GM19025 (cell line): Measurements from ENCODE around the gene RELB.

Source experiments
- ATAC-seq: cut with Tn5 transposase; IDR thresholded peaks from one replicate; pipeline ENCODE4 v1.9.1; 2021; ENCODE audit warnings: mild to moderate bottlenecking, low read depth, moderate library complexity; ENCODE audit not compliant: unreplicated experiment

RELB gene

GRCh38 chr19:45016388-45017314 lies 15.4 kb downstream of the RELB start:
- ATAC-seq: peak; percentile 66

GRCh38 chr19:45019187-45019586 lies 17.9 kb downstream of the RELB start:
- ATAC-seq: no peak

GRCh38 chr19:45020071-45020470 lies 18.8 kb downstream of the RELB start:
- no peak for ATAC-seq

DNA sequence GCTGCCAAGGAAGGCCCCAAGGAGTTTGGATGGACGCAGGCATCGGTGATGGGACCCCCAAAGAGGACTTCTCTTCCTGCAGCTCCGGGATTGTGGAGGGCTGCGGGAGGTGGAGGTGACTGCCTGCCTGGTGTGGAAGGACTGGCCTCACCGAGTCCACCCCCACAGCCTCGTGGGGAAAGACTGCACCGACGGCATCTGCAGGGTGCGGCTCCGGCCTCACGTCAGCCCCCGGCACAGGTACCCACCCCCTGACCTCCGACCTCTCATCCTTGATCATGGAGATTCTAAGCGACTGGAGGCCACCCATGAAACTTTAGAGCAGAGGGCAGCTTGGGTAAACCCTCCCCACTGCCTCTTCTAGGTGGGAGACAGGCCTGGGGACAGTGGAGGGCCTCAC lies 20.7 kb downstream of the RELB start:
- ATAC-seq: no peak

DNA sequence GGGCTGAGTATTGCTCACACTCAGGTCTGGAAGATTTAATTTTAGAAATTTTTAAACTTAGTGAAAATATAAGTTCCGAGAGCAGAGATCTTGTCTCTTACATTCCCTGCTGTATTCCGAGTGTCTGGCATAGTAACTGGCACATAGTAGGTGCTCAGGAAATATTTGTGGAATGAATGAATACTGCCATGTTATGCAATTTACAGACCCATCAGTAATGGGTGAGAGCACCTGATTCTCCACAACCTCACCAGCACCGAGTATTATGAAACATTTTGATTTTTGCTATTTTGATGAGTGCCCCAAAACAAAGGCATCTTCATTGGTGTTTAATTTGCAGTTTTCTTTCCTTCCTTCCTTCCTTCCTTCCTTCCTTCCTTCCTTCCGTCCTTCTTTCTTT lies 21.8 kb downstream of the RELB start:
- no peak for ATAC-seq

DNA sequence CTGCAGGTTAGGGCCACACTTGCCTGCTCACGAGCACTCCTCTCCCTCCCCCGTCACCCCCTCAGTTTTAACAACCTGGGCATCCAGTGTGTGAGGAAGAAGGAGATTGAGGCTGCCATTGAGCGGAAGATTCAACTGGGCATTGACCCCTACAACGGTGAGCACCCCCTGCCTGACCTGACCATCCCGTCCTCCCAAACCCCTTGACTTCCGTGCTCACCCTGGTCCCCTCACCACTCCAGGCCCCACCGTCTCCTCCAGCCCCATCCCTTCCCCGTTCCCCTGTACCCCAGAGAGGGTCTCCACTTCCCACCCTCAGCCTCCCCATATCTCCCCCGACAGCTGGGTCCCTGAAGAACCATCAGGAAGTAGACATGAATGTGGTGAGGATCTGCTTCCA lies 24.0 kb downstream of the RELB start:
- no peak for ATAC-seq

GRCh38 chr19:45027371-45027770 lies 26.1 kb downstream of the RELB start:
- ATAC-seq: no peak

DNA sequence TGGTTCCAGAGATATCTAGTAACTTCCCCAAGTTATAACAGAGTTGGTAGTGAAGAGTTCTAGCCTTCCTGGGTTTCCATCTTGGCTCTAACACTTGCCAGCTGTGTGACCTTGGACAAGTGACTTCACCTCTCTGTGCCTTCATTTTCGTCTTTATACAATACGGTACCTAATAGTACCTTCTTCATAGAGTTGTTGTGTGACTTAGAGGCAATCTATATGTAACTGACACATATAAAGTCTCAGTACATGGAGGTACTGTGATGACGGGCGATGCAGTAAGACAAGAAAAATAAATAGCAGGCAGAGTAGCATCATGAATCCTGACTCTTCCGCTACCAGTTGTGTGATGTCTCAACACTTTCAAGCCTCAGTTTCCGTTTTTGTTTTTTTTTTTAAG lies 29.6 kb downstream of the RELB start:
- no peak for ATAC-seq

DNA sequence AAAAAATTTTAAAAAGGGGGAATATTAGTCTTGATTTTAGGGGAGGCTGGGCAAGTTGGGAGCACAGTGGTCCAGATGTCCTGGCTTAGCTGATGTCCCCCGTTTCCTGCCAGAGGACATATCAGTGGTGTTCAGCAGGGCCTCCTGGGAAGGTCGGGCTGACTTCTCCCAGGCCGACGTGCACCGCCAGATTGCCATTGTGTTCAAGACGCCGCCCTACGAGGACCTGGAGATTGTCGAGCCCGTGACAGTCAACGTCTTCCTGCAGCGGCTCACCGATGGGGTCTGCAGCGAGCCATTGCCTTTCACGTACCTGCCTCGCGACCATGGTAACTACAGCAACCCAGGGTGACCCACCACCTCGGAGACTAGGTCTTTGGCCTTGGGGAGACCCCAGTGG lies 31.2 kb downstream of the RELB start:
- no peak for ATAC-seq

GRCh38 chr19:45035755-45036154 lies 34.5 kb downstream of the RELB start:
- ATAC-seq: no peak

- ATAC-seq: no peak
Observed at GRCh38 chr19:45037393-45038169, 36.3 kb downstream of the RELB start.

- peak; percentile 88 for ATAC-seq
Observed at GRCh38 chr19:45038931-45039893, 37.9 kb downstream of the RELB start, which contains the start of gene CLASRP. Gene CLASRP (plus strand): TSS chr19:45039045. CDS start chr19:45040213, 1,168 bp downstream.

GRCh38 chr19:45040059-45040771 lies 39.0 kb downstream of the RELB start:
- no peak for ATAC-seq

DNA sequence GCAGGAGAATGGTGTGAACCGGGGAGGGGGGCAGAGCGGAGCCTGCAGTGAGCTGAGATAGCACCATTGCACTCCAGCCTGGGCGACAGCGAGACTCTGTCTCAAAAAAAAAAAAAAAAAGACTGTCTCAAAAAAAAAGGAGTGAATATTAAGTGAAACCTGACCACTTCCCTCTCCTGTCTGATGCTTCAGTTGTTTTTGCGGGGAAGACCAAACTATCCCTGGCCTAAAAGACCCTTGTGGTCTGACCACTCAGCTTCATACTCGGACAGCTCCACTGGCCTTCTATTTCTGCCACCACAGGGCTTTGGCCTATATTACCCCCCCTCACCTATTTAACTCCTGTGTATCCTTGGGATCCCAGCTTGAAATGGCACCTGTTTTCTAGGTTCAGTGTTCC lies 39.9 kb downstream of the RELB start:
- ATAC-seq: no peak

DNA sequence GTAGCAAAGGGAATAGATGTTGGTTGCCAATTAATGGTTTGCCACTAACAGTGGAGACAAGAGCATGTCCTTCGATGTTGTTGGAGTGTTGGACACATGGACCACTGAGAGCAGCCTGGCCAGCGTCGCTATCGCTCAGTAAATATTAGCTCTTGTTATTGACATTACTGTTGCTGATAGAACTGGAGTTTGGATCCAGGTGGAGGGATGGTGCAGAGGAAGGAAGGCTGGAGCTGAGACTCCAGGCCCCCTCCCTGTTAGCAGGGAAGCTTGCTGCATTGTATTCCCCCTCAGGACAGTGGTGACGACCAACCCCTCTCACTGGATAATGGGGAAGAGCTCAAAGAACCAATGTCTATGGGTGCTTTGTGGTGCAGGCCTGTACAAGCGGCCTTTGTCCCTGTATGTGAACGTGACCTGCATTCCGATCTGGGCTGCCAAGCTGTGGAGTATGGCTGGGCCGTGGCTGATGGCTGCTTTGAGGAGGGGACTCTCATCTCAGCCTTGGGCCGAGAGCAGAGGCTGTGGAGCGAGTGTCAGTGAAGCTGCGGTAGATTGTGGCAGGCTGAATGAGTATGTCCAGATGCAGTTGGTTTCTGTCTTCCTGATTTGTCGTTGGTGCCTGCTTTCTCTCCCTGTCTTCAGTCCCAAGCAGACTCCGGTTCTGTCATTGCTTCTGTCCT lies 44.5 kb downstream of the RELB start:
- no peak for ATAC-seq

GRCh38 chr19:45046355-45046754 lies 45.1 kb downstream of the RELB start:
- ATAC-seq: no peak

DNA sequence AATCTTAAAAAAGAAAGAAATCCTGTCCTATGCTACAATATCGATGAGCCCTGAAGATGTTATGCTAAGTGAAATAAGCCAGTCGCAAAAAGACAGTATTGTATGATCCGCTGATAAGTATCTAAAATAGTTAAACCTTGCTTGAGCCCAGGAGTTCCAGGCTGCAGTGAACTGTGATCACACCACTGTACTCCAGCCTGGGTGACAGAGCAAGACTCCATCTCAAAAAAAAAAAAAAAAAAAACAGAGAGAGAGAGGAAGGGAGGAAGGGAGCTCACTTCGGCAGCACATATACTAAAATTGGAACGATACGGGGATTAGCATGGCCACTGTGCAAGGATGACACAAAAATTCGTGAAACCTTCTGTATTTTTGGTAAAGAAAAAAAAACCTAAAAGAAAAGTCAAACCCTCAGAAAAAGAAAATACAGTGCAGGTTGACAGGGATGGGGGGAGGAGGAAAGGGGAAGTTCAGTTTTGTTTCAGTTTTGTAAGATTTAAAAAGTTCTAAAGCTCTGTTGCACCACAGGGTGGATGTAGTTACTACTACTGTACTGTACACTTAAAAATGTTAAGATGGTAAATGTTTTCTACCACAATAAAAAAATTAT lies 46.0 kb downstream of the RELB start:
- no peak for ATAC-seq

DNA sequence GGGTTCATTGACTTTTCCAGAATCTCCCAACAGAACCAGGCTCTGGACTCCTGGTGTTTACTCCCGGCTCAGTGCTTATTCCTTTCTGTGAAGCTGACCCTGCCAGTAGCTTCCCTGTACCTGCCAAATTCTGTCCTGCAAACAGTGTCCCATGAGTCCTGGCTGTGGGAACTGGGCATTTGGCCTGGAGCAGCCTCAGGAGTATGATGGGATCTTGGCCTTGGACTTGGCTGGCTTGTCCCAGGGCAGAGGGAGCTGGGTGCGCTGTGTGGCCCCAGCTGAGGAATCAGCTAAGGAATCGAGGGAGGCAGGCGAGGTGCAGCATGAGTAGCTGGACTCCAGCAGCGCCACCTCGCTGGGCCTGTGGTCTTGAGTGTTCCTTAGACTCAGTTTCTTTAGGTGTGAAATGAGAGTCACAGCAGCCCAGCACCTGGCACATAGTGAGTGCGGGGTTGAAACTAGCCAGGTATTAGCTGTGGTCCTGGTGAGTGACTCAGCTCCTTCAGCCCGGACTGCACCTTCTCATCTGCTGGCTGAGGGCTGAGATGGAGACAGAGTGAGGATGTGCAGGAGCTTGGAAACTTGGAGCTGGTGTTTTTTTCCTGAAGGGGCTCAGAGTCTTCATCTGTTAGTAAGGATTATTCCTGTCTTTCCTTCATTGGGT lies 47.9 kb downstream of the RELB start:
- no peak for ATAC-seq
